Endothelial cell of umbilical vein (primary cell): ENCODE data around the gene OCLN. TPM values are rescaled to one million over a fixed set of nuclear protein-coding genes. Genes with fewer than 3 reads are reported as not detected.
"Not testable (repeated sequence)": the region's sequence is repeated elsewhere in the genome, so short reads cannot be mapped to it uniquely, and the experiment has no call there.

Source experiments
- BruUV-seq: library from RNA; stranded (reverse); fragments of 400-500 nt; replicated peaks from 2 replicates; lab custom pipeline; 2021; lab: Mats Ljungman, UMichigan
- CTCF ChIA-PET: fragments of 300-600, 350-600 bp; sonication (Branson Sonifier 250); formaldehyde crosslinking; loops from one replicate; lab custom pipeline; 2021; ENCODE audit warnings: antibody characterized with exemption, inconsistent platforms; lab: Charles Lee
- POLR2A ChIA-PET: fragments of 300-600, 350-600 bp; sonication (Branson Sonifier 250); formaldehyde crosslinking; loops from one replicate; lab custom pipeline; 2021; ENCODE audit warnings: antibody characterized with exemption, inconsistent platforms; lab: Charles Lee
- DNase-seq: peaks from one replicate; pipeline ENCODE4 v3.0.0-alpha.2; 2011; ENCODE audit warnings: low read depth, low spot score
- FAIRE-seq: peaks from 2 replicates; lab custom pipeline; 2011; peaks lifted over from hg19 to GRCh38; lab: Jason Lieb, UNC
- H2AFZ ChIP-seq: 2 replicates; pipeline ENCODE4 v1.6.0; 2012; ENCODE audit warnings: low read depth, low read length, control low read depth, inconsistent platforms
- H3K27ac ChIP-seq: 2 replicates; pipeline ENCODE4 v1.5.1; 2011; ENCODE audit warnings: low read depth, mild to moderate bottlenecking, control low read depth, low read length, moderate library complexity; ENCODE audit not compliant: insufficient read depth
- H3K27me3 ChIP-seq, 2 experiments: 2 replicates each; pipeline versions ENCODE4 v1.6.0 to v1.6.1; 2011; ENCODE audit warnings: low read length in 2 of 2, mixed read lengths in 1 of 2; ENCODE audit not compliant: control insufficient read depth in 2 of 2, insufficient read depth in 2 of 2
- H3K36me3 ChIP-seq, 2 experiments: 2 replicates in 1 of 2; 3 replicates in 1 of 2; pipeline ENCODE4 v1.5.1; 2011; ENCODE audit warnings: low read length in 2 of 2, mild to moderate bottlenecking in 1 of 2, moderate library complexity in 1 of 2; ENCODE audit not compliant: control insufficient read depth in 2 of 2, insufficient read depth in 2 of 2; ENCODE audit errors: extremely low read depth in 1 of 2
- H3K4me1 ChIP-seq: 3 replicates; pipeline ENCODE4 v1.5.1; 2011; ENCODE audit warnings: mild to moderate bottlenecking, low read length; ENCODE audit not compliant: control insufficient read depth, insufficient read depth; ENCODE audit errors: extremely low read depth
- H3K4me2 ChIP-seq: 2 replicates; pipeline ENCODE4 v1.6.1; 2011; ENCODE audit warnings: low read length, control low read depth, mixed read lengths; ENCODE audit not compliant: insufficient read depth
- H3K4me3 ChIP-seq, 3 experiments: fragments of 200-600 bp in 1 of 3; sonication (generic), shearing (Covaris generic) in 1 of 3; replicated peaks in 1 of 3; 2 replicates each; pipeline ENCODE4 v1.5.1; 2011 to 2016; ENCODE audit warnings: control low read depth in 3 of 3, low read length in 3 of 3, mild to moderate bottlenecking in 2 of 3, inconsistent platforms in 1 of 3, low read depth in 1 of 3, moderate library complexity in 1 of 3; ENCODE audit not compliant: insufficient read depth in 1 of 3
- H3K79me2 ChIP-seq: 2 replicates; pipeline ENCODE4 v1.6.0; 2012; ENCODE audit warnings: low read length, inconsistent platforms; ENCODE audit not compliant: control insufficient read depth, insufficient read depth
- H3K9ac ChIP-seq: replicated peaks from 2 replicates; pipeline ENCODE3; 2011; ENCODE audit warnings: low read length, control low read depth; ENCODE audit not compliant: insufficient read depth; ENCODE audit errors: extremely low read depth
- H3K9me1 ChIP-seq: replicated peaks from 3 replicates; pipeline ENCODE4 v1.6.0; 2011; ENCODE audit warnings: mild to moderate bottlenecking, low read length; ENCODE audit not compliant: control insufficient read depth, insufficient read depth; ENCODE audit errors: extremely low read depth
- H3K9me3 ChIP-seq: replicated peaks from 2 replicates; pipeline ENCODE4 v1.5.1; 2012; ENCODE audit warnings: low read length, inconsistent platforms; ENCODE audit not compliant: control insufficient read depth, insufficient read depth
- H4K20me1 ChIP-seq: replicated peaks from 2 replicates; pipeline ENCODE3; 2011; ENCODE audit warnings: mild to moderate bottlenecking, low read length; ENCODE audit not compliant: control insufficient read depth, insufficient read depth; ENCODE audit errors: extremely low read depth
- GATA2 ChIP-seq: IDR thresholded peaks from 2 replicates; pipeline ENCODE4 v1.7.0; 2011; ENCODE audit warnings: low read depth, mild to moderate bottlenecking, moderate library complexity, mixed read lengths, low read length; ENCODE audit not compliant: insufficient read length, insufficient read depth
- MYC ChIP-seq: IDR thresholded peaks from one replicate; pipeline ENCODE4 v1.6.1; 2011; ENCODE audit warnings: mild to moderate bottlenecking, low read depth, low read length
- dilution Hi-C: fragments of 300-500 bp; cut with MboI; formaldehyde crosslinking; loops from one replicate; pipeline ENCODE4 v1.15.0; 2019; ENCODE audit warnings: low sequenced_read_pairs; ENCODE audit not compliant: extremely low pct_ligation_motif_present
- intact Hi-C: fragments of 100-400 bp; cut with micrococcal nuclease; formaldehyde crosslinking; loops from one replicate; pipeline ENCODE4 v1.10.0; 2022
- polyA plus RNA-seq, 4 experiments: library from polyadenylated mRNA; depleted of rRNA in 3 of 4; stranded (reverse) in 3 of 4; unstranded in 1 of 4; fragments of >200 nt; gene quantifications; 2 replicates each; pipeline versions ENCODE4 v1.2.1 to v1.2.3, GENCODE V29; 2011 to 2012; ENCODE audit warnings: missing spikeins in 1 of 4
- total RNA-seq: library from RNA; stranded (reverse); gene quantifications from 2 replicates; pipeline ENCODE4 v1.2.3, GENCODE V29; 2021

OCLN gene
- total and polyA plus RNA-seq, 2 donors (not counting 3 experiments of a cell fraction or from before 2014, with no cell fraction given) = 11.2 to 22.3 TPM

DNA sequence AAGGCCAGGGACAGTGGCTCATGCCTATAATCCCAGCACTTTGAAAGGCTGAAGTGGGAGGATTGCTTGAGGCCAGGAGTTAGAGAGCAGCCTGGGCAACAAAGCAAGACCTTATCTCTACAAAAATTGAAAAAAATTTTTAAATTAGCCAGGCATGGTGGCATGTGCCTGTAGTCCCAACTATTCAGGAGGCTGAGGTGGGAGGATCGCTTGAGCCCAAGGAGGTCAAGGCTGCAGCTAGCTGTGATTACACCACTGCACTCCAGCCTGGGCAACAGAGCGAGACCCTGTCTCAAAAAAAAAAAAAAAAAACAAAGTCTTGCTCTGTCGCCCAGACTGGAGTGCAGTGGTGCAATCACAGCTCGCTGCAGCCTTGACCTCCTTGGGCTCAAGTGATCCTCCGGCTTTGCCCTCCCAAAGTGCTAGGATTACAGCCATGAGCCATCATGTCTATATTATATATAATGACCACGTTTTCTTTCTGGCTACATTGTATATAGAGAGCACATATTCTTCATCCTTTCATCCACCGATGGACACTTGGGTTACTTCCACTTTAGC, 37.1 kb upstream of the OCLN start:
- H3K9me3 ChIP-seq, H3K9ac ChIP-seq, H3K4me3 ChIP-seq, H3K36me3 ChIP-seq, H3K27me3 ChIP-seq, H3K27ac ChIP-seq, H4K20me1 ChIP-seq, FAIRE-seq, H3K4me1 ChIP-seq, H3K79me2 ChIP-seq, H3K4me2 ChIP-seq, DNase-seq, intact Hi-C loops, H2AFZ ChIP-seq, H3K9me1 ChIP-seq, BruUV-seq, CTCF ChIA-PET, POLR2A ChIA-PET, dilution Hi-C loops: not testable (repeated sequence)

GRCh38 chr5:69462170-69462569, 30.4 kb upstream of the OCLN start:
- Histone ChIP-seq H3K27me3 (no peaks in the 10 kb centered on the region), H3K4me3 (no peak overlapping the region), H3K4me1 (no peaks in the 10 kb centered on the region), H3K4me2 (no peak overlapping the region), H3K9me1 (no peaks in the 10 kb centered on the region), H3K9ac (no peak overlapping the region), H3K36me3 (no peaks in the 10 kb centered on the region), H4K20me1 (no peaks in the 10 kb centered on the region), H3K79me2 (no peaks in the 10 kb centered on the region), H3K27ac (no peak overlapping the region), H3K9me3 (no peaks in the 10 kb centered on the region), H2AFZ (no peak overlapping the region)
- no peak for TF ChIP-seq MYC
- no peak for TF ChIP-seq GATA2
- intact Hi-C loops (no loop called here), dilution Hi-C loops (no loop called here)
- FAIRE-seq = no peak
- DNase-seq = no peak
- ChIA-PET CTCF (interaction anchor here (1.3 kb wide), 1 partner anchor 11 kb away, joined by 4 read pairs; no protein-coding TSS in a partner anchor), POLR2A (no interaction called here)
- BruUV-seq = no TSS peak

GRCh38 chr5:69466375-69466774, 26.2 kb upstream of the OCLN start:
- H3K4me3 ChIP-seq, H3K27me3 ChIP-seq, H3K9me3 ChIP-seq, H3K4me1 ChIP-seq, H3K79me2 ChIP-seq, H3K4me2 ChIP-seq, intact Hi-C loops, FAIRE-seq, H3K36me3 ChIP-seq, H3K27ac ChIP-seq, dilution Hi-C loops, H3K9ac ChIP-seq, H2AFZ ChIP-seq, DNase-seq, H4K20me1 ChIP-seq, BruUV-seq, H3K9me1 ChIP-seq, POLR2A ChIA-PET: not testable (repeated sequence)
- CTCF ChIA-PET = interaction anchor here (1.1 kb wide), 2 partner anchors 32 to 37 kb away, joined by 3 read pairs; no protein-coding TSS in a partner anchor
